NT2/D1 (cell line): ENCODE results near the gene RBFOX2.

Experiments
- DNase-seq: peaks from one replicate; pipeline ENCODE4 v3.0.0-alpha.2; 2011; ENCODE audit warnings: low read depth, low spot score
- H3K27me3 ChIP-seq: 2 replicates; pipeline ENCODE4 v1.6.0; 2011; ENCODE audit warnings: mild to moderate bottlenecking; ENCODE audit not compliant: insufficient read length, insufficient read depth
- H3K36me3 ChIP-seq: 2 replicates; pipeline ENCODE4 v1.6.1; 2011; ENCODE audit warnings: mild to moderate bottlenecking, low read length, mixed read lengths; ENCODE audit not compliant: insufficient read depth, insufficient read length
- H3K4me1 ChIP-seq: 2 replicates; pipeline ENCODE4 v1.5.1; 2011; ENCODE audit not compliant: insufficient read depth, insufficient read length
- H3K4me3 ChIP-seq: 2 replicates; pipeline ENCODE4 v1.5.1; 2011; ENCODE audit warnings: low read depth; ENCODE audit not compliant: insufficient read length
- H3K9ac ChIP-seq: 2 replicates; pipeline ENCODE4 v1.6.0; 2011; ENCODE audit warnings: low read depth; ENCODE audit not compliant: insufficient read length
- H3K9me3 ChIP-seq: 2 replicates; pipeline ENCODE4 v1.5.1; 2011; ENCODE audit warnings: mild to moderate bottlenecking, low read length; ENCODE audit not compliant: insufficient read depth
- SUZ12 ChIP-seq: IDR thresholded peaks from 2 replicates; pipeline ENCODE4 v1.6.1; 2011; ENCODE audit not compliant: insufficient read length, insufficient read depth; ENCODE audit errors: extremely low read depth
- YY1 ChIP-seq: IDR thresholded peaks from 2 replicates; pipeline ENCODE4 v1.6.1; 2011; ENCODE audit not compliant: insufficient read length, insufficient read depth
- ZNF274 ChIP-seq: IDR thresholded peaks from 2 replicates; pipeline ENCODE4 v1.6.1; 2011; ENCODE audit warnings: mild to moderate bottlenecking, low read depth, low read length

RBFOX2 gene

GRCh38 chr22:36003972-36004674 is 24.5 kb downstream of the RBFOX2 start:
- DNase-seq: no peak
- TF ChIP-seq ZNF274: no peak
- TF ChIP-seq YY1: no peak
- no peak for TF ChIP-seq SUZ12
- no peaks in the 10 kb centered on the region for H3K36me3 ChIP-seq
- H3K9ac ChIP-seq: no peak overlapping the region
- H3K9me3 ChIP-seq: no peaks in the 10 kb centered on the region
- no peaks in the 10 kb centered on the region for H3K27me3 ChIP-seq
- no peaks in the 10 kb centered on the region for H3K4me1 ChIP-seq
- no peak overlapping the region for H3K4me3 ChIP-seq

- no peak overlapping the region for H3K9ac ChIP-seq
- H3K27me3 ChIP-seq: no peaks in the 10 kb centered on the region
- H3K36me3 ChIP-seq: no peaks in the 10 kb centered on the region
- H3K9me3 ChIP-seq: no peaks in the 10 kb centered on the region
- DNase-seq: no peak
- no peaks in the 10 kb centered on the region for H3K4me1 ChIP-seq
- no peak overlapping the region for H3K4me3 ChIP-seq
- no peak for TF ChIP-seq ZNF274
- TF ChIP-seq SUZ12: no peak
- no peak for TF ChIP-seq YY1
Measured at GRCh38 chr22:36002718-36003260, 25.8 kb downstream of the RBFOX2 start.

GRCh38 chr22:36002084-36002483 is 26.5 kb downstream of the RBFOX2 start:
- DNase-seq: no peak
- no peaks in the 10 kb centered on the region for H3K4me1 ChIP-seq
- H3K27me3 ChIP-seq: no peaks in the 10 kb centered on the region
- TF ChIP-seq YY1 (no peak), ZNF274 (no peak), SUZ12 (no peak)
- no peak overlapping the region for H3K9ac ChIP-seq
- no peaks in the 10 kb centered on the region for H3K36me3 ChIP-seq
- H3K4me3 ChIP-seq: no peak overlapping the region
- no peaks in the 10 kb centered on the region for H3K9me3 ChIP-seq

- no peak for DNase-seq
- H3K4me3 ChIP-seq: no peak overlapping the region
- H3K36me3 ChIP-seq: no peaks in the 10 kb centered on the region
- H3K4me1 ChIP-seq: no peaks in the 10 kb centered on the region
- no peaks in the 10 kb centered on the region for H3K27me3 ChIP-seq
- TF ChIP-seq ZNF274 (no peak), YY1 (no peak), SUZ12 (no peak)
- no peak overlapping the region for H3K9ac ChIP-seq
- H3K9me3 ChIP-seq: no peaks in the 10 kb centered on the region
Measured at GRCh38 chr22:35998748-35999147, 29.9 kb downstream of the RBFOX2 start.

GRCh38 chr22:35997438-35997837 is 31.2 kb downstream of the RBFOX2 start:
- TF ChIP-seq YY1 (no peak), ZNF274 (no peak), SUZ12 (no peak)
- H3K4me1 ChIP-seq: no peaks in the 10 kb centered on the region
- no peak overlapping the region for H3K4me3 ChIP-seq
- no peaks in the 10 kb centered on the region for H3K36me3 ChIP-seq
- no peak overlapping the region for H3K9ac ChIP-seq
- DNase-seq: no peak
- no peaks in the 10 kb centered on the region for H3K27me3 ChIP-seq
- H3K9me3 ChIP-seq: no peaks in the 10 kb centered on the region

- no peaks in the 10 kb centered on the region for H3K4me1 ChIP-seq
- no peak for DNase-seq
- H3K4me3 ChIP-seq: no peak overlapping the region
- no peak for TF ChIP-seq ZNF274
- TF ChIP-seq SUZ12: no peak
- TF ChIP-seq YY1: no peak
- no peak overlapping the region for H3K9ac ChIP-seq
- no peaks in the 10 kb centered on the region for H3K27me3 ChIP-seq
- H3K36me3 ChIP-seq: no peaks in the 10 kb centered on the region
- H3K9me3 ChIP-seq: no peaks in the 10 kb centered on the region
Measured at GRCh38 chr22:35996596-35996995, 32.0 kb downstream of the RBFOX2 start.

- H3K27me3 ChIP-seq: no peaks in the 10 kb centered on the region
- H3K4me1 ChIP-seq: no peaks in the 10 kb centered on the region
- no peak for DNase-seq
- H3K36me3 ChIP-seq: no peaks in the 10 kb centered on the region
- no peak overlapping the region for H3K4me3 ChIP-seq
- no peaks in the 10 kb centered on the region for H3K9me3 ChIP-seq
- H3K9ac ChIP-seq: no peak overlapping the region
- no peak for TF ChIP-seq ZNF274
- no peak for TF ChIP-seq SUZ12
- TF ChIP-seq YY1: no peak
Measured at GRCh38 chr22:35995772-35996171, 32.9 kb downstream of the RBFOX2 start.
